NCI-H2171 treated with DMSO at 0.1 percent for 48 hours (cell line): ENCODE measurements around the gene TIAM2.
"Not testable (repeated sequence)": the region's sequence is repeated elsewhere in the genome, so short reads cannot be mapped to it uniquely, and the experiment has no call there.

Experiments
- DNase-seq: peaks from one replicate; lab custom pipeline; 2025; lab: John Stamatoyannopoulos, UW

Gene TIAM2

GRCh38 chr6:154991207-154991606, 3.9 kb upstream of the TIAM2 start:
- DNase-seq: no peak

- DNase-seq: no peak
Observed at GRCh38 chr6:154993026-154993425, 2.1 kb upstream of the TIAM2 start.

DNA sequence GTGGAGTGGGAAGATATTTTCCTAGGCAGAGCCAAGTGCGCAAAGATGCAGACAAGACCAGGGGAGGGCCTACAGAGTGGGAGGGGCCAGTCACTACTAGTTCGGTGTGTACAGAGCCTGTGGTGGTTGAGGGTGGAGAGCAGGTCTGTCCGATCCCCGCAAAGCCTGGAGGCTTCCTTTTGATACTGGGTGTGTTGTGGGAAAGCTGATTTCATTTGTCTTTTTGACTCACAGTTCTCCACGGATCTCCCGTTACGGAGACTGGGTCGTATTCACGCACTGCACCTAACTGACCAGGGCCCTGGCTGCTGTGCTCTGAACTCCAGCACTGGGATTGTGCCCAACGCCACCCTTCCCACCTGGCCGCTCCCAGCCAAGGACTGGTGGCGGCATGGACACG, 1.4 kb upstream of the TIAM2 start:
- no peak for DNase-seq

DNA sequence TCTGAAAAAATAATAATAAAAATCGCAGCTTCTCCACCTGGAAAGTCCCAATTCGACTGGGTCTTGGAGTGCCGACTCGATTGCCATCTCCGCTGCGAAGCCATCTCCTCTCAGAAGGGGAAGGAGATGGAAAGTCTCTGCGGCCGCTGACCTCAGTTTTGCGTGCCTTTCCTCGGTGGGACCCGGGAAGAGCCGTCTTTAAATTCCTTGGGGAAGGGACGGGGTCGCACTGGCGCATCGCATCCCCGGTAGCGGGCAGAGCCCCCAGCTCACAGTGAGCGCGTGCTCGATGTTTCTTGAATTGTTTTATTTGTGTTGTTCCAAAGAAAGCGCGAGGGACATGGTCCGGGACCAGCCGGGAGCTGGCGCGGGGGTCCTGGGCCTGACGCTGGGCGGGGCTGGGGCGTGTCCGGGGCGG, 270 bp upstream of the TIAM2 start:
- no peak for DNase-seq

DNA sequence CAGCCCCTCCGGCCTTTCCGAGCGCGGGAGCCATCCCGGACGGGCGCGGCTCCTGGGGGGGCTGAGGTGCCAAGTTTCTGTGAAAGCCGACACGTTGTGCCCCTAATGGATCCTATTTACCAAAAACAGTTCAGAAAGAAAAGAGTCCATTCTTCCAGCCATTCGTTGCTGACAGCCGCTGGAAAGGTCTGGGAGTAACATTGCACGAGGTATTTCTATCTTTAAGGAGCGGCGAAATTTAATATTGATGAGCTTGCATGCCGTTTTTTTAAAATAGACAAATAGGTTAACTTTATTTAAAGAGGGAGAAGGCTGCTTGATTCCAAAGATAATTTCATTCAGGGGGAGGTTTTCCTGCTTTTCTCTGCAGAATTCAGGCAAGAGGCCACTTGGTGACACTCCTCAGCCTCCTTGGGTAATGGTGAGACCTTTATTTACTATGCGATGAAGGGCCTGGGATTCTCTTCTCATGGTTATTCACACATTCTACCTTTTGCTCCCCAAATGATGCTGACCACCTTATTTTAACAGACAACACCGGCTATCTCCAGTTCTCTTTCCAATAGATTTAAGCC, 988 bp downstream of the TIAM2 start:
- peak; percentile 45 for DNase-seq

- DNase-seq: peak; percentile 56
Observed at GRCh38 chr6:154996841-154997311, 1.8 kb downstream of the TIAM2 start.

- DNase-seq: no peak
Observed at GRCh38 chr6:154998855-154999254, 3.7 kb downstream of the TIAM2 start.

GRCh38 chr6:155001482-155001881, 6.4 kb downstream of the TIAM2 start:
- DNase-seq: peak; percentile 34

GRCh38 chr6:155001934-155002333, 6.8 kb downstream of the TIAM2 start:
- no peak for DNase-seq

GRCh38 chr6:155003476-155003875, 8.4 kb downstream of the TIAM2 start:
- no peak for DNase-seq

DNA sequence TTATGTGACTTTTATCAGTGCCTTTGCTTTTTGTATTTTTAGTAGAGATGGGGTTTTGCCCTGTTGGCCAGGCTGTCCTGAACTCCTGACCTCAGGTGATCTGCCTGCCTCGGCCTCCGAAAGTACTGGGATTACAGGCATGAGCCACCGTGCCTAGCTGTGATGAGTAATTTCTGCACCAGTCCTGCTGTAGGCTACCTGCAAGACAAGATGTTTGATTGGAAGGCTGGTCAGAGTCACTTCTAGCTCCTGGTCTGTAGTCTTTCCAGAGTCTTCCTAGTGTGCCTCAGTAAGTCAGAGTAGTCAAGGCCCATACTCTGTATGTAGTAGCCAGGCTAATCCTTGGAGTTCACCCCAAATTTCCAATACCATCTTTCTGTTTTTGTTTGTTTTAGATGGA, 8.9 kb downstream of the TIAM2 start:
- DNase-seq: no peak

DNA sequence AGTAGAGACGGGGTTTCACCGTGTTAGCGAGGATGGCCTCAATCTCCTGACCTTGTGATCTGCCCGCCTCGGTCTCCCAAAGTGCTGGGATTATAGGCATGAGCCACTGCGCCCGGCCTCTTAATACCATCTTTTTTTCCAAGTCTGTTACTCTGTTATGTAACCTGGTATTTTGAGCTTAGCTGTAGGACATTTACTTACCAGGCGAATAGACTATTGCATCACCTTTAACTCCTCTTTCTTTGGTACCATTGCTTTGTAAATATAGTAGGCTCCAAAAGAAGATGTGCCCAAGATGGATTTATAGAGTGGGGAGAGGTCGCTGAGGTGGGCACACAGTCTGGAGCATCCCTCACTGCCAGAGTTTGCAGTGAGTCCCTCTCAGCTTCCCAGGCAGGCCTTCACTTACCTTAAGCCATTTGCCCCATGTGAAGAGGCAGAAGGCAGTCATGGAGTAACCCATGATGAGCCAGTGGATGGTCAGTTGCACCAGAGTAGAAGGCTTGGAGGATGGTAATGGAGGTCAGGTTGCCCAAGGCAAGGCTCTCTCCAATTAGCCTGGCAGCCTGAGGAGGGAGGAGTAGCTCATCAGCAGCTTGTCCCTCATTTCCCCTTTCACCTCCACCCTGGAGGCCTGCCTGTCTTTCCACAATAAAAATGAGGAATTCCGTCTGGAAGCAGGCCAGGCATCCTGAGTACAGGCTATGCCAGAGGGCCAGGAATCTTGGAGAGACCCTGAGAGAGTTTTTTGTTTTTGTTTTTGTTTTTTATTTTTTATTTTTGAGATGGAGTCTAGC, 9.7 kb downstream of the TIAM2 start:
- no peak for DNase-seq

GRCh38 chr6:155008625-155009024, 13.5 kb downstream of the TIAM2 start:
- no peak for DNase-seq

- no peak for DNase-seq
Observed at GRCh38 chr6:155010940-155011339, 15.8 kb downstream of the TIAM2 start.

DNA sequence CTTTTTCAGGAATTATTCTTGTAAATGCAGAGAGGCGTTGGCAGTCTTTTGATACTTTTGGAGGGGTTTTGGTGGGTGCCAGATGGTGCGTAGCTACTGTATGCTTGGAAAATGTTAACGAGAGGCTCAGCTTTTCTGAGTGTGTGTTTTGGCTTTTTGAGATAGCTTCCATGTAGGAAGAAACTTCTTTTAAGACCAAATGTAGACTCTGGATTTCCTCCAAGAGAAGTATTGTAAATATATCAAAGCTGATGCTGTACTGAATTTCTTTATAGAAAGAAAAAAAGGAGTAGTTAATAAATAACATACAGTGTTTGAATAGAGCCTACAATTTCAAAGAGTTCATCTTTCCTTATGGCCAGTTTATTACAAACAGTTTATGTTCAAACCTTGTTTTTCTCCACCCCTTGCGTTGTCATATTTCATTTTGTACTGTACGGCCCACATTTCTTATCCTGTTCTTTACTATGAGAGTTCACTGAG, 16.7 kb downstream of the TIAM2 start:
- DNase-seq: peak; percentile 90

GRCh38 chr6:155013457-155013876, 18.4 kb downstream of the TIAM2 start:
- peak; percentile 97 for DNase-seq

GRCh38 chr6:155014137-155014536, 19.0 kb downstream of the TIAM2 start:
- DNase-seq: no peak

DNA sequence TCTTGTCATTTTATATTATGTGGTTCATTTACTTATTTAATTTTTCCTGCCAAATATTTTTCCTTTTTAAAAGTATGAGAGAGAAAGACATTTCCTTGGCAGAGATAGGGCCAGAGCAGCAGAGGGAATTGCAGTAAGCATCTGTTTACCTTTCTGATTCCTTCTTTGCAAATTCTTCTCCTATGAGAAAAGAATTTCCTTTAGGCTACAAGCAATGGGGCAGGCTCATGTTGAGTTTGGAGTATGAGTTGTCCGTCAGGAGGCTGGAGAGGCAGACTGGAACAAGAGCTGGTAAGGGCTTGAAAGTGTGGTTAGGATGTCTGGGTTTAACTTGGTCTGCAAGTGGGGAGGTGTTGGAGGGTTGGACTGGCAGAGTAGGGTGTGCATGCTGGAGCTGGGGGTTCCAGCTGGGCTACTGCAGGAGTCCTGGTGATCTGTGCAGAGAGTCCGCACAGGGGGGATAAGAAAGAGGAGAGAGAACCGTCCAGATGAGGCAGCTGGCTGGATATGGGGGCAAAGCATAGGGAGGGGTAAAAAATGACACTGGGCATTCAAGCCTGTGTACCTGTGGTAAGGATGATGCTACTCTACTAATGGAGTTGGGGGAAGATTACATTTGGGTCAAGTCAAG, 19.7 kb downstream of the TIAM2 start:
- peak; percentile 86 for DNase-seq

GRCh38 chr6:155018415-155018814, 23.3 kb downstream of the TIAM2 start:
- not testable (repeated sequence) for DNase-seq

GRCh38 chr6:155021680-155022079, 26.6 kb downstream of the TIAM2 start:
- no peak for DNase-seq

GRCh38 chr6:155022721-155023120, 27.6 kb downstream of the TIAM2 start:
- DNase-seq: no peak

- no peak for DNase-seq
Observed at GRCh38 chr6:155023717-155024116, 28.6 kb downstream of the TIAM2 start.
